22Rv1 (cell line): ENCODE measurements around the gene SET.
A peak's percentile ranks its signal among the peaks of the same experiment; 100 is the strongest.

ENCODE experiments used
- H3K27ac ChIP-seq: fragments of 450-650 bp; 2 replicates; pipeline ENCODE4 v1.5.1; 2017
- ZFX ChIP-seq: fragments of 450-650 bp; IDR thresholded peaks from 2 replicates; pipeline ENCODE4 v1.6.1; 2017; ENCODE audit warnings: antibody characterized with exemption, borderline replicate concordance
- TF ChIP-seq, protein P1 (sequence below): fragments of 450-650 bp; IDR thresholded peaks from 2 replicates; pipeline ENCODE4 v1.5.1; 2017; ENCODE audit warnings: mild to moderate bottlenecking

SET gene

DNA sequence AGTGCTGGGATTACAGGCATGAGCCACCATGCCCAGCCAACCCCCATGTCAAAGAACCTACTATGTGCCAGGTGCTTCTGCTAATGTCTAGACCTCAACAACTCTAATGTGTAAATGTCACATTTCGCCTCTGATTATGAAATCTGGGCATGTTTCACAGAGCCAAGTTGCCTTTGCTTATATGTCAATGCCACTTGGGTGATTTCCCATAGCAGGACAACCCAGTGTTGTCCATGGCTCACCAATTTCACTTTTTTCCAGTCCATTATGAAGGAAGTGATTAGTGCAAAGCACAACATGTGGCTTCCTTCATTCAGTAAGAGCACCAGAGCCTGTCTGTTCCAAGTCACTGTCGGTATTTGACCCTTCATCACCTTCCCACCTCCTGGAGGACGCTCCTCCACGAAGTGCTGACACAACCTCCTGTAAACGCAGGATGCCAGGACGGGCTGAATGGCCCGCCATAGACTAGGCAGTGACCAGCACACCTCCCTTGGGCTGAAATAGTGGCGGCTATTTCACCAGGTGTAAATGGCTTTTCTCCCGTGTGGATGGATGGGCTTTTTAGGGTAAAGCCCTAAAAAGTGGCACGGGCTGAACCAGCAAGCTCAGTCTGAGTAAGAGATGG, 12.3 kb downstream of the SET start:
- 0 out of 2 replicates have a peak overlapping the region, but pooled peaks have one; percentile 74 for H3K27ac ChIP-seq
- no peak for TF ChIP-seq ZFX
- TF ChIP-seq, protein P1, sequence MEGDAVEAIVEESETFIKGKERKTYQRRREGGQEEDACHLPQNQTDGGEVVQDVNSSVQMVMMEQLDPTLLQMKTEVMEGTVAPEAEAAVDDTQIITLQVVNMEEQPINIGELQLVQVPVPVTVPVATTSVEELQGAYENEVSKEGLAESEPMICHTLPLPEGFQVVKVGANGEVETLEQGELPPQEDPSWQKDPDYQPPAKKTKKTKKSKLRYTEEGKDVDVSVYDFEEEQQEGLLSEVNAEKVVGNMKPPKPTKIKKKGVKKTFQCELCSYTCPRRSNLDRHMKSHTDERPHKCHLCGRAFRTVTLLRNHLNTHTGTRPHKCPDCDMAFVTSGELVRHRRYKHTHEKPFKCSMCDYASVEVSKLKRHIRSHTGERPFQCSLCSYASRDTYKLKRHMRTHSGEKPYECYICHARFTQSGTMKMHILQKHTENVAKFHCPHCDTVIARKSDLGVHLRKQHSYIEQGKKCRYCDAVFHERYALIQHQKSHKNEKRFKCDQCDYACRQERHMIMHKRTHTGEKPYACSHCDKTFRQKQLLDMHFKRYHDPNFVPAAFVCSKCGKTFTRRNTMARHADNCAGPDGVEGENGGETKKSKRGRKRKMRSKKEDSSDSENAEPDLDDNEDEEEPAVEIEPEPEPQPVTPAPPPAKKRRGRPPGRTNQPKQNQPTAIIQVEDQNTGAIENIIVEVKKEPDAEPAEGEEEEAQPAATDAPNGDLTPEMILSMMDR = no peak

DNA sequence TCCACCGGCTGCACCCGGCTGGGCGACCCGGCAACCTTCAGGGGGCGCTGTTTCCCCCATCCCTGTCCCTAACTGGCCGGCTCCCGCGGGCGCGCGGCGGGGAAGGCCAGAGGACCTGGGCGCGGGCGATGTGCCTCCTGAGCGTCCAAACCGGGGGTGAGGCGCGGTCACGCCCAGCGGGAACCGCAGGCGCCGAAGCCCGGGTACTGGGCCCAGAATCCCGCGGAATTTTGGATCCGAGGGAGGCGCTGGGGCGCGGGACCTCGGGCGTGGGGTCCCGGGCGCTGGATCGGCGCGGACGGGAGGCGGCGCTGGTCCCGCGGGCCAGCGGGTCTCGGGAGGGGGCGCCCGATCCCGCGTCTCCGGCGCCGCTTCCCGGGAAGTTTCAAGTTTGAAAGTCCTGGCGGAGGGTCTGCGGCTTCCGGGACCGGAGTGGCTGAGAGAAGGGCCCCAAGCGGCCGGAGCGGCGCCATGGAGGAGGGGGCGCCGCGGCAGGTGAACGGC, 13.5 kb downstream of the SET start, which contains the start of gene PKN3:
Gene PKN3 (plus strand): TSS at position 59 of the 504 bp plus-strand sequence. CDS start 413 bp downstream, at position 472.
- TF ChIP-seq ZFX = no peak
- TF ChIP-seq, protein P1 = peak; percentile 98

DNA sequence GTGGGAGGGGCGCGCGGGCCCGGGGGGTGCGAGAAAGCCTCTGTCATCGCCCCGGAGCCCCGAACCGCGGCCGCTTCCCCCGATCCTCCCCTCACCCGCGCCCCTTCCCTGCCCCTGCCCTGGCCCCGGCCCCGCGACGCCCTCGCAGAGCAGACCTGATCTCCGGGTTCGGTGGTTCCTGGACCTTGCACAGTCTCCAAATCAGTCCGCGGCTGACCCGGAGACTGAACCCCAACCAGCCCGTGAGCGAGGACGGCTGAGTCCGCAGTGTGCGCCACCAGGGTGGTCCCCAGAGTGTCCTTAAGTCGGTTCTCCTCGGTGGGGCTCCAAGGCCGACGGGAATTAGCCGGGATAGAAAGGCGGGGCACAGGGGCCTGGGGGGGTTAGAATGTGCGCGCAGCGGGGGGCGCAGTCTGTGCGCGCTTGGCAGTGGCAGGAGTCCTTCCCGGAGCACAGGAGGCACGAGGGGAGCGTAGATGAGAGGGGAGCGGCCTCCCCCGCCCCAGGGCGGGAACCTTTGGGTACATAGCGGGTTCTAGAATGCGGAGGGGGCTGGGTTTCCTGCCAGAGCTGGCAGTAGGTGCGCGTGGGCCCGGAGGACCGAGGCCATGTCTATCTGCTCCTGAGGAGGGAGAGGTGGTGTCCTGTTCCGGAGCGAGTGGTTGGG, 14.1 kb downstream of the SET start:
- TF ChIP-seq, protein P1 = no peak
- TF ChIP-seq ZFX = no peak
- peak overlapping the region; percentile 74 for H3K27ac ChIP-seq

More for the DNA sequence above, 13.5 kb downstream of the SET start, which contains the start of gene PKN3:
- peak within 1 kb of the TSS; percentile 74 for H3K27ac ChIP-seq

DNA sequence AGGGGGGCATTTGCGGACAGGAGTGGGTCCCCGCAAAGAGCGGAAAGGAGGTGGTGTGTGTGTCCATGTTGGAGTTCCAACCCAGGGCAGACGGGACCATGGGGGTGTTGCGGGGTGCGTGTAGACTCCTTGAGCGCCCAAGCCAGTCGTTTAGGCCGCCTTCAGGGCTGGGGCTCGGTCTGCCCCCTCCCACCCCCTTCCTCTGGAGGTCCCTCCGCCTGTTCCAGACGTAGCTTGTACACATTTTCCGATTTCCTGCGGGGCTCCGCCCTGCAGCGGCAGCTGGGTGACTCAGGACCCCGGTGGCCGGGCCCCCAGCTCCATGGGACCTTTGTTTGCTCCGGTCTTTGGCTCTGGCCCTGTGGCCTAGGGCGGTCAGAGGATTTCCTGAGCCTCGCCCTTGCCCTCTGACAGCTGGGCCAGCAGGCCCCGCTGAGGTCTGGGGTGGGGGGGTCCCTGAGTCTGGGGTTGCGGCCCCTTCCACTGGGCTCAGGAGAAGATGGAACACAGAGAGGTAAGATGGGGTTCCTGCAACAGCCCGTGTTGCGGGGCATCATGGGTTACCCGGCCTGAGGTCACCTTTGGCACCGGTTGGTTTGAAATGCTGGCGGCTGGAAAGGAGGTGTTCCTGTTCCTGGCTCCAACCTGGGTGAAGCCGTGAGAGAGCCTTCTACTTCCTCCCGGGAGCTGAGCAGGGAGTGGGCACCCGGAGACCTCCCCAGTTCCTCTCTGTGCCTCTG, 14.8 kb downstream of the SET start:
- peak overlapping the region; percentile 74 for H3K27ac ChIP-seq
- TF ChIP-seq, protein P1 = no peak
- no peak for TF ChIP-seq ZFX

DNA sequence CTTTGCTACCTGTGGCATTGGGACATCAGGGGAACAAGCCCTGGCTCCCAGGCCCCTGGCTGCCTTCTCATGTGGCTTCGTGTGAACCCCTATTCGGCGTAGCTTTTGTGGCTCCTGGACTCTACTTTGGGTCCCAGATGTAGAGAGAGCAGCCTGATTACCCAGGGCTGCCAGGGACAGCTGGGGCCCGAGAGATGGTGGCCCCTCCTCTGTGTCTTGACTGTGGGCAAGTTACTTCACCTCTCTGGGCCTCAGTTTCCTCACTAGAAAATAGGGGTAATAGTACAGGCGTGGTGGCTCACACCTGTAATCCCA, 15.3 kb downstream of the SET start:
- TF ChIP-seq, protein P1 = no peak
- TF ChIP-seq ZFX = no peak
- H3K27ac ChIP-seq = 0 out of 2 replicates have a peak overlapping the region, but pooled peaks have one; percentile 74

DNA sequence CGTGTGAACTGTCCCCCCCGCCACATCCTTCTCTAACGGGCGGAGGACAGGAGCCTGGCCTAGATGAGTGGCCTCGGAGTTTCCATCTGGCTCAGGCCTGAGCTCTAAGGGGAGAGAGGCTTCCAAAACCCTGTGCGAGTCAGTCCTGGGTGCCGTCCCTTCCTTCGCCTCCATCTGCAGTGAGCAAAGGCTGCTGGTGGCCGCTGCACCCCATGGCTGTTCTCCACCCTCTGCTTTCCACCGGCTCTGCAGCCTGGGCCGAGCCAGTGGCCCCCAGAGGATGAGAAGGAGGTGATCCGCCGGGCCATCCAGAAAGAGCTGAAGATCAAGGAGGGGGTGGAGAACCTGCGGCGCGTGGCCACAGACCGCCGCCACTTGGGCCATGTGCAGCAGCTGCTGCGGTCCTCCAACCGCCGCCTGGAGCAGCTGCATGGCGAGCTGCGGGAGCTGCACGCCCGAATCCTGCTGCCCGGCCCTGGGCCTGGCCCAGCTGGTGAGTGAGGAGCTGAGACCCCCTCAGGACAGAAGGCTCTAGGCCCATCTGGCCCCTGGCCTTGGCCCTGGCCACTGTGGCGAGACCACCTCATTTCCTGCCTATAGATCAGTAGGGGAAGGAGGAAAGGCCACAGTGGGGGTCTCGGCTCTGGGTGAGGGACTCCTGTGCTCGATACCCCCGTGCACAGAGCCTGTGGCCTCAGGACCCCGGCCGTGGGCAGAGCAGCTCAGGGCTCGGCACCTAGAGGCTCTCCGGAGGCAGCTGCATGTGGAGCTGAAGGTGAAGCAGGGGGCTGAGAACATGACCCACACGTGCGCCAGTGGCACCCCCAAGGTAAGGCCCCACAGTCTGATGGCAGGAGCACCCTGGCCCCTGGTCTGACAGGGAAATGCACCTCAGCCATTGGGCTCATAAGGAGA, 16.3 kb downstream of the SET start:
- no peak for TF ChIP-seq ZFX
- TF ChIP-seq, protein P1 = no peak
- no peak overlapping the region for H3K27ac ChIP-seq
